DOHH2 (cell line): ENCODE measurements around the gene IMMP1L.

Source experiments
- H3F3A ChIP-seq: fragments of 200-600 bp; sonication (generic), shearing (Covaris generic); 2 replicates; pipeline ENCODE4 v1.6.0; 2016; ENCODE audit warnings: antibody characterized with exemption, mild to moderate bottlenecking; ENCODE audit not compliant: control insufficient read depth, insufficient read depth
- H3K27ac ChIP-seq: fragments of 200-600 bp; sonication (generic); 2 replicates; pipeline ENCODE4 v1.5.1; 2014; ENCODE audit warnings: low read depth, mild to moderate bottlenecking, low read length, moderate library complexity
- H3K27me3 ChIP-seq: fragments of 200-600 bp; sonication (generic); 2 replicates; pipeline ENCODE4 v1.6.1; 2014; ENCODE audit warnings: mild to moderate bottlenecking, low read length, mixed read lengths; ENCODE audit not compliant: control insufficient read depth
- H3K36me3 ChIP-seq: fragments of 200-600 bp; sonication (generic); 2 replicates; pipeline ENCODE4 v1.6.1; 2014; ENCODE audit warnings: mild to moderate bottlenecking, low read length, moderate library complexity, mixed read lengths; ENCODE audit not compliant: control insufficient read depth
- H3K4me1 ChIP-seq: fragments of 200-600 bp; sonication (generic); 2 replicates; pipeline ENCODE4 v1.6.1; 2014; ENCODE audit warnings: mild to moderate bottlenecking, low read length, mixed read lengths; ENCODE audit not compliant: control insufficient read depth
- H3K4me2 ChIP-seq: fragments of 200-600 bp; sonication (generic); 2 replicates; pipeline ENCODE4 v1.6.0; 2014; ENCODE audit warnings: mild to moderate bottlenecking, low read length, moderate library complexity
- H3K4me3 ChIP-seq: fragments of 200-600 bp; sonication (generic); 2 replicates; pipeline ENCODE4 v1.5.1; 2014; ENCODE audit warnings: mild to moderate bottlenecking, low read length, mixed read lengths
- H3K79me2 ChIP-seq: fragments of 200-600 bp; sonication (generic); 2 replicates; pipeline ENCODE4 v1.6.1; 2014; ENCODE audit warnings: mild to moderate bottlenecking, low read length, mixed read lengths; ENCODE audit not compliant: control insufficient read depth
- H3K9me2 ChIP-seq: fragments of 200-600 bp; sonication (generic); replicated peaks from 2 replicates; pipeline ENCODE4 v1.6.1; 2014; ENCODE audit warnings: mild to moderate bottlenecking, low read length, mixed read lengths; ENCODE audit not compliant: control insufficient read depth
- H3K9me3 ChIP-seq: fragments of 200-600 bp; sonication (generic); 2 replicates; pipeline ENCODE4 v1.6.1; 2014; ENCODE audit warnings: antibody characterized with exemption, low read length, mixed read lengths; ENCODE audit not compliant: control insufficient read depth, insufficient read depth
- H4K20me1 ChIP-seq: fragments of 200-600 bp; sonication (generic); 2 replicates; pipeline ENCODE4 v1.6.0; 2014; ENCODE audit warnings: low read depth, mild to moderate bottlenecking, antibody characterized with exemption, low read length, moderate library complexity; ENCODE audit not compliant: control insufficient read depth, insufficient read depth
- CTCF ChIP-seq: fragments of 200-600 bp; sonication (generic); IDR thresholded peaks from one replicate; pipeline ENCODE4 v1.5.1; 2014; ENCODE audit warnings: antibody characterized with exemption, mild to moderate bottlenecking, low read depth, low read length; ENCODE audit not compliant: poor library complexity, severe bottlenecking
- EZH2phosphoT487 ChIP-seq: fragments of 200-600 bp; sonication (generic); IDR thresholded peaks from 2 replicates; pipeline ENCODE4 v1.6.1; 2017; ENCODE audit warnings: borderline replicate concordance, mild to moderate bottlenecking, antibody characterized with exemption, low read length, moderate library complexity, mixed read lengths

Gene IMMP1L

GRCh38 chr11:31464436-31464835, 45.0 kb downstream of the IMMP1L start:
- H3K36me3 ChIP-seq: peaks cover 4% of the 10 kb centered on the region; the same call in 1 of the 2 replicates
- H3K27ac ChIP-seq: no peak overlapping the region
- H3F3A ChIP-seq: no peaks in the 10 kb centered on the region
- no peaks in the 10 kb centered on the region for H3K4me1 ChIP-seq
- no peaks in the 10 kb centered on the region for H3K27me3 ChIP-seq
- no peak overlapping the region for H3K4me3 ChIP-seq
- no peak overlapping the region for H3K4me2 ChIP-seq
- H3K79me2 ChIP-seq: peaks cover 3% of the 10 kb centered on the region; the same call in 1 of the 2 replicates
- H3K9me2 ChIP-seq: no peaks in the 10 kb centered on the region
- H4K20me1 ChIP-seq: no peaks in the 10 kb centered on the region
- TF ChIP-seq EZH2phosphoT487: no peak
- no peak for TF ChIP-seq CTCF
- H3K9me3 ChIP-seq: peaks cover 4% of the 10 kb centered on the region; the same call in 1 of the 2 replicates

- H3K9me3 ChIP-seq: no peaks in the 10 kb centered on the region
- no peaks in the 10 kb centered on the region for H3K27me3 ChIP-seq
- no peaks in the 10 kb centered on the region for H3K9me2 ChIP-seq
- no peaks in the 10 kb centered on the region for H3F3A ChIP-seq
- no peak overlapping the region for H3K27ac ChIP-seq
- H3K36me3 ChIP-seq: peaks cover 6% of the 10 kb centered on the region; the same call in 1 of the 2 replicates
- no peak overlapping the region for H3K4me2 ChIP-seq
- TF ChIP-seq EZH2phosphoT487: no peak
- TF ChIP-seq CTCF: no peak
- H3K79me2 ChIP-seq: no peaks in the 10 kb centered on the region
- H3K4me3 ChIP-seq: no peak overlapping the region
- H3K4me1 ChIP-seq: 0 out of 2 replicates have a peak, but pooled peaks cover under 1% of the 10 kb centered on the region
- H4K20me1 ChIP-seq: no peaks in the 10 kb centered on the region
Observed at GRCh38 chr11:31455177-31455576, 54.2 kb downstream of the IMMP1L start.

GRCh38 chr11:31450841-31451240, 58.6 kb downstream of the IMMP1L start:
- H3K9me3 ChIP-seq: no peaks in the 10 kb centered on the region
- H3K36me3 ChIP-seq: peaks cover 15% of the 10 kb centered on the region
- 0 out of 2 replicates have a peak, but pooled peaks cover 3% of the 10 kb centered on the region for H3K4me1 ChIP-seq
- no peaks in the 10 kb centered on the region for H4K20me1 ChIP-seq
- H3K4me3 ChIP-seq: no peak overlapping the region
- no peaks in the 10 kb centered on the region for H3F3A ChIP-seq
- no peak overlapping the region for H3K4me2 ChIP-seq
- no peaks in the 10 kb centered on the region for H3K27me3 ChIP-seq
- H3K79me2 ChIP-seq: no peaks in the 10 kb centered on the region
- no peak overlapping the region for H3K27ac ChIP-seq
- H3K9me2 ChIP-seq: no peaks in the 10 kb centered on the region
- no peak for TF ChIP-seq EZH2phosphoT487
- TF ChIP-seq CTCF: no peak
